NCI-H2107 (cell line): Measurements from ENCODE around the gene PBLD.

Source experiments
- DNase-seq: peaks from one replicate; lab custom pipeline; 2025; lab: John Stamatoyannopoulos, UW

The PBLD gene

GRCh38 chr10:68332259-68333057 is at the start of gene PBLD:
PBLD (minus strand) TSS chr10:68332928; CDS start chr10:68306844, 26,084 bp downstream.
- peak; percentile 36 for DNase-seq

GRCh38 chr10:68371604-68372003 is 38.9 kb upstream of the PBLD start:
- DNase-seq, result no peak

GRCh38 chr10:68367121-68367520 is 34.4 kb upstream of the PBLD start:
- no peak for DNase-seq

- DNase-seq, result no peak
Observed at GRCh38 chr10:68366600-68366999, 33.9 kb upstream of the PBLD start.

GRCh38 chr10:68365611-68366010 is 32.9 kb upstream of the PBLD start:
- no peak for DNase-seq

- DNase-seq, result no peak
Observed at GRCh38 chr10:68364101-68364886, 31.6 kb upstream of the PBLD start.

GRCh38 chr10:68362590-68362989 is 29.9 kb upstream of the PBLD start:
- DNase-seq, result no peak

- DNase-seq, result no peak
Observed at GRCh38 chr10:68359189-68359588, 26.5 kb upstream of the PBLD start.

GRCh38 chr10:68353537-68353936 is 20.8 kb upstream of the PBLD start:
- DNase-seq, result no peak

GRCh38 chr10:68348265-68348741 is 15.6 kb upstream of the PBLD start:
- no peak for DNase-seq

GRCh38 chr10:68346774-68347173 is 14.0 kb upstream of the PBLD start:
- DNase-seq, result no peak

- no peak for DNase-seq
Observed at GRCh38 chr10:68345621-68346020, 12.9 kb upstream of the PBLD start.

- DNase-seq, result no peak
Observed at GRCh38 chr10:68342909-68343516, 10.3 kb upstream of the PBLD start.

GRCh38 chr10:68340358-68341080 is 7.8 kb upstream of the PBLD start:
- DNase-seq, result no peak

- DNase-seq, result no peak
Observed at GRCh38 chr10:68336754-68337351, 4.1 kb upstream of the PBLD start.

- DNase-seq, result no peak
Observed at GRCh38 chr10:68334672-68335467, 2.1 kb upstream of the PBLD start.

GRCh38 chr10:68333440-68334431 is 1.0 kb upstream of the PBLD start:
- no peak for DNase-seq

- DNase-seq, result no peak
Observed at GRCh38 chr10:68333058-68333395, 299 bp upstream of the PBLD start.

GRCh38 chr10:68331455-68332258 is 1.1 kb downstream of the PBLD start, which contains the start of gene HNRNPH3:
HNRNPH3 (plus strand) TSS chr10:68332064; CDS start chr10:68337222, 5,158 bp downstream.
- DNase-seq, result peak; percentile 84
